C4-2B (cell line): ENCODE results near the gene TEX19.

ENCODE experiments used
- ZFX ChIP-seq: fragments of 450-650 bp; IDR thresholded peaks from 2 replicates; pipeline ENCODE4 v1.6.1; 2017
- TF ChIP-seq, protein P1 (sequence below): fragments of 450-650 bp; conservative IDR thresholded peaks from 2 replicates; pipeline ENCODE4 v1.5.1; 2017; ENCODE audit warnings: mild to moderate bottlenecking

DNA sequence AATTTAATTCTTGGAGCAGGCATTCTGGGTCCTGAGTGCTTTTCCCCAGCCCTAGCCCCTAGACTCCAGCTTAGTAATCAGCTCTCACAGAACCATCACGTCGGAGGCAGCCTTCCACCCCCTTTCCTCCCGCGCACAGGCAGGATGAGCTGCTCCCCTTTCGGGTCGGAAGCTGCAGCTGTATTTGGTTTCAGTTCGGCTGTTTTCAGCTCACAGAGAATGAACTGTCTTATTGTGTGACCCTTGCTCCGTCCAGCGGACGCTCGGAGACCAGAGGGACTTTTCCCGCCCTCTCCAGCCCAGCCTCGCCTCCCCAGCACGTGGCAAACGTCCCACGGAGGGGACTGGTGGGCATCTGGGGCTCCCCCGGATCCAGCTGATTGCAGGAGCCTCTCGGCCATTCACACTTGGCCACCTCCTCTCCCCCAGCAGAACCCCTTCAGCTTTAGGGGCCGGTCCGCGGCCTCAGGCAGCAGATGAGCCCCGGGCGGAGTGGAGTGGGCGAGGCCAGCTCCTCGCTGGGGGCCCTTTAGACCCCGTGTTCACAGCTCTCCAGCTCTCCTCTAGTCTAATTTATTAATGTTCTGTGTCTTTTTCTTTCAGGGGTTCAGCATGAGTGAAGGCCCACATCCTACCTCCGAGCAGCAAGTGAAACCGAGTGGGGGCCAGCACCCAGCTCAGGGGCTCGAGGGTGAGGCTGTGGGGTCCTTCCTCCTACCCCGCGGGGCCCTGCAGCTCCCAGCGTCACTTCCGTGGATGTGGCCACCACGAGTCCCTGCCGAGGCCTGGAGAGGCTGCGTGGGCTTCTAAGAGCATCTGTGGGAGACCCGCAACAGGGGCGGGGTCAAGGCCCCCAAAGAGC, 11.7 kb downstream of the TEX19 start:
- TF ChIP-seq, protein P1, sequence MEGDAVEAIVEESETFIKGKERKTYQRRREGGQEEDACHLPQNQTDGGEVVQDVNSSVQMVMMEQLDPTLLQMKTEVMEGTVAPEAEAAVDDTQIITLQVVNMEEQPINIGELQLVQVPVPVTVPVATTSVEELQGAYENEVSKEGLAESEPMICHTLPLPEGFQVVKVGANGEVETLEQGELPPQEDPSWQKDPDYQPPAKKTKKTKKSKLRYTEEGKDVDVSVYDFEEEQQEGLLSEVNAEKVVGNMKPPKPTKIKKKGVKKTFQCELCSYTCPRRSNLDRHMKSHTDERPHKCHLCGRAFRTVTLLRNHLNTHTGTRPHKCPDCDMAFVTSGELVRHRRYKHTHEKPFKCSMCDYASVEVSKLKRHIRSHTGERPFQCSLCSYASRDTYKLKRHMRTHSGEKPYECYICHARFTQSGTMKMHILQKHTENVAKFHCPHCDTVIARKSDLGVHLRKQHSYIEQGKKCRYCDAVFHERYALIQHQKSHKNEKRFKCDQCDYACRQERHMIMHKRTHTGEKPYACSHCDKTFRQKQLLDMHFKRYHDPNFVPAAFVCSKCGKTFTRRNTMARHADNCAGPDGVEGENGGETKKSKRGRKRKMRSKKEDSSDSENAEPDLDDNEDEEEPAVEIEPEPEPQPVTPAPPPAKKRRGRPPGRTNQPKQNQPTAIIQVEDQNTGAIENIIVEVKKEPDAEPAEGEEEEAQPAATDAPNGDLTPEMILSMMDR: no peak
- TF ChIP-seq ZFX: no peak
